GM19463 (cell line): ENCODE data around the gene NUDT4B.
"Not testable (repeated sequence)": the region's sequence is repeated elsewhere in the genome, so short reads cannot be mapped to it uniquely, and the experiment has no call there.

ENCODE experiments used
- ATAC-seq: cut with Tn5 transposase; IDR thresholded peaks from one replicate; pipeline ENCODE4 v1.9.1; 2021; ENCODE audit warnings: mild to moderate bottlenecking, moderate library complexity; ENCODE audit not compliant: unreplicated experiment

NUDT4B gene

DNA sequence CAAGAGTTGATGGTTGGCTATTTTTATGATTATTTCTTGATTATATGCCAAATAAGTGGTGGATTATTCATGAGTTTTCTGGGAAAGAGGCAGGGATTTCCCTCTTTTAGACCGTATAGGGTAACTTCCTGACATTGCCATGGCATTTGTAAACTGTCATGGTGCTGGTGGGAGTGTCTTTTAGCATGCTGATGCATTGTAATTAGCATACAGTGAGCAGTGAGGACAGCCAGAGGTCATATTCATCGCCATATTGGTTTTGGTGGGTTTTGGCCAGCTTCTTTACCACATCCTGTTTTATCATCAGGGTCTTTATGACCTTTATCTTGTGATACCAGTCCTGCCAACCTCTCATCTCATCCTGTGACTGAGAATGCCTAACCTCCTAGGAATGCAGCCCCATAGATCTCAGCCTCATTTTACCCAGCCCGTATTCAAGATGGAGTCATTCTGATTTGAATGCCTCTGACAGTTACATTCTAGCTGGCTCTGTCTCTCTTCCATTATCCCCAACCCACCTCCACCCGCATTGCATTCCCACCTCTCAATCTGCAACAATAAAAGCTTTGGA, 45.3 kb downstream of the NUDT4B start:
- not testable (repeated sequence) for ATAC-seq
